Measurements from ENCODE around the gene ASAP3.

GRCh38 chr1:23427550-23427949 is 56.4 kb downstream of the ASAP3 start:
- TF ChIP-seq ATF3 (IDR thresholded peaks at IDR 0.05) (no peak), ATF3 (CRISPR knock-in tag; conservative IDR thresholded peaks at IDR 0.05) (no peak), MEF2A (IDR thresholded peaks at IDR 0.05; ENCODE audit: control insufficient read depth, low read depth, low read length) (no peak)
